ENCODE results near the gene LAG3.

GRCh38 chr12:6820166-6820565 is 47.8 kb downstream of the LAG3 start:
- TF ChIP-seq, protein P1, sequence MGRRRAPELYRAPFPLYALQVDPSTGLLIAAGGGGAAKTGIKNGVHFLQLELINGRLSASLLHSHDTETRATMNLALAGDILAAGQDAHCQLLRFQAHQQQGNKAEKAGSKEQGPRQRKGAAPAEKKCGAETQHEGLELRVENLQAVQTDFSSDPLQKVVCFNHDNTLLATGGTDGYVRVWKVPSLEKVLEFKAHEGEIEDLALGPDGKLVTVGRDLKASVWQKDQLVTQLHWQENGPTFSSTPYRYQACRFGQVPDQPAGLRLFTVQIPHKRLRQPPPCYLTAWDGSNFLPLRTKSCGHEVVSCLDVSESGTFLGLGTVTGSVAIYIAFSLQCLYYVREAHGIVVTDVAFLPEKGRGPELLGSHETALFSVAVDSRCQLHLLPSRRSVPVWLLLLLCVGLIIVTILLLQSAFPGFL (CRISPR knock-in tag; IDR thresholded peaks at IDR 0.05; ENCODE audit: borderline replicate concordance): no peak
- no peak for TF ChIP-seq JUN (CRISPR knock-in tag; IDR thresholded peaks at IDR 0.05)
